Esophagus (tissue), 2 donors: Measurements from ENCODE around the gene FZD10. TPM values are rescaled to one million over a fixed set of nuclear protein-coding genes. Genes with fewer than 3 reads are reported as not detected.

Source experiments
- H3K27ac ChIP-seq, 2 donors: one replicate each; pipeline ENCODE4 v1.5.1; 2013; ENCODE audit warnings: low read depth in 2 of 2, mild to moderate bottlenecking in 2 of 2, inconsistent platforms in 1 of 2, low read length in 1 of 2, moderate library complexity in 1 of 2
- H3K27me3 ChIP-seq, 2 donors: one replicate each; pipeline ENCODE4 v1.6.1; 2013; ENCODE audit warnings: low read length in 2 of 2, control low read depth in 1 of 2, mild to moderate bottlenecking in 1 of 2; ENCODE audit not compliant: insufficient read depth in 2 of 2, control insufficient read depth in 1 of 2
- H3K36me3 ChIP-seq, 2 donors: one replicate each; pipeline ENCODE4 v1.6.1; 2013; ENCODE audit warnings: low read length in 1 of 2; ENCODE audit not compliant: control insufficient read depth in 2 of 2, insufficient read depth in 2 of 2
- H3K4me1 ChIP-seq, 2 donors: one replicate each; pipeline ENCODE4 v1.6.1; 2013; ENCODE audit warnings: low read length in 1 of 2; ENCODE audit not compliant: control insufficient read depth in 2 of 2, insufficient read depth in 2 of 2
- H3K4me3 ChIP-seq, 2 donors: one replicate each; pipeline ENCODE4 v1.5.1; 2013; ENCODE audit warnings: low read length in 2 of 2, mild to moderate bottlenecking in 2 of 2, low read depth in 1 of 2, moderate library complexity in 1 of 2
- H3K9me3 ChIP-seq, 2 donors: one replicate each; pipeline ENCODE4 v1.6.1; 2013; ENCODE audit warnings: mild to moderate bottlenecking in 2 of 2, low read depth in 1 of 2, low read length in 1 of 2, moderate library complexity in 1 of 2; ENCODE audit not compliant: control insufficient read depth in 2 of 2, insufficient read depth in 1 of 2
- WGBS, 2 donors: extraction: QIAGEN DNeasy Blood & Tissue Kit; methylation state at CpG; one replicate each; pipeline ENCODE4 v1.1.7; 2013; 5-methylcytosine and 5-hydroxymethylcytosine counted together
- polyA plus RNA-seq, 2 donors: library from polyadenylated mRNA; stranded (reverse); fragments of 200-250 nt; gene quantifications; one replicate each; pipeline ENCODE4 v1.2.3, GENCODE V29; 2013
- donor health status: healthy with polysubstance abuse.
- donor health status: Bipolar disorder and iron deficiency.

Gene FZD10, protein sequence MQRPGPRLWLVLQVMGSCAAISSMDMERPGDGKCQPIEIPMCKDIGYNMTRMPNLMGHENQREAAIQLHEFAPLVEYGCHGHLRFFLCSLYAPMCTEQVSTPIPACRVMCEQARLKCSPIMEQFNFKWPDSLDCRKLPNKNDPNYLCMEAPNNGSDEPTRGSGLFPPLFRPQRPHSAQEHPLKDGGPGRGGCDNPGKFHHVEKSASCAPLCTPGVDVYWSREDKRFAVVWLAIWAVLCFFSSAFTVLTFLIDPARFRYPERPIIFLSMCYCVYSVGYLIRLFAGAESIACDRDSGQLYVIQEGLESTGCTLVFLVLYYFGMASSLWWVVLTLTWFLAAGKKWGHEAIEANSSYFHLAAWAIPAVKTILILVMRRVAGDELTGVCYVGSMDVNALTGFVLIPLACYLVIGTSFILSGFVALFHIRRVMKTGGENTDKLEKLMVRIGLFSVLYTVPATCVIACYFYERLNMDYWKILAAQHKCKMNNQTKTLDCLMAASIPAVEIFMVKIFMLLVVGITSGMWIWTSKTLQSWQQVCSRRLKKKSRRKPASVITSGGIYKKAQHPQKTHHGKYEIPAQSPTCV
- 10 to 100 TPM in 1 of 2 donors, 1 to 10 TPM in 1; 7.2 to 18.7 TPM for polyA plus RNA-seq

DNA sequence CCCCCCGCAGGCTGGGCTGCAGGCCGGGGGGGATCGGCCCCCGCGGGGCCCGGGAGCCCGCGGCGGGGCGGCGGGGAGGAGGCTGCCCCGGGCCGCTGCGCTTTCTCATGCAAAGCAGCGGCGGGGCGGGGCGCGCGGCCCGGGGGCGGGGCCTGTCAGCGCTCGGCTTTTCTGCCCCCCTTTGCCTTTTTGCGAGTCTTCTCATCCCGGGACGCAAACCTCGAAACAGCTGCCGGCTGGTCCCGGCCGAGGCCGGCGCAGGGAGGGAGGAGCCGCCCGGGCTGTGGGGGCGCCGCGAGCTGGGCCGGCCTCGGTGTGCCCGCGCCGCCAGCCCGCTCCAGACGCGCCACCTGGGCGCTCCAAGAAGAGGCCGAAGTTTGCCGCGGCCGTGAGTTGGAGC is at the start of gene FZD10:
Gene FZD10, plus strand, starts transcription at position 198 of the 400 bp plus-strand sequence. CDS start 479 bp downstream, outside the sequence.
- Histone ChIP-seq H3K4me1 (peaks cover 5 to 19% of the 10 kb centered on the region in 2 donors), H3K36me3 (peaks cover 0 to 5% of the 10 kb centered on the region in 2 donors), H3K27me3 (no peaks in the 10 kb centered on the region), H3K4me3 (peak within 1 kb of the TSS; percentile 60 to 72), H3K9me3 (peaks cover 0 to 6% of the 10 kb centered on the region in 2 donors), H3K27ac (peak within 1 kb of the TSS; percentile 67 to 71)
- 0 to 2% methylated on average over 5 to 51 of the region's 51 CpGs for WGBS, 2 donors

DNA sequence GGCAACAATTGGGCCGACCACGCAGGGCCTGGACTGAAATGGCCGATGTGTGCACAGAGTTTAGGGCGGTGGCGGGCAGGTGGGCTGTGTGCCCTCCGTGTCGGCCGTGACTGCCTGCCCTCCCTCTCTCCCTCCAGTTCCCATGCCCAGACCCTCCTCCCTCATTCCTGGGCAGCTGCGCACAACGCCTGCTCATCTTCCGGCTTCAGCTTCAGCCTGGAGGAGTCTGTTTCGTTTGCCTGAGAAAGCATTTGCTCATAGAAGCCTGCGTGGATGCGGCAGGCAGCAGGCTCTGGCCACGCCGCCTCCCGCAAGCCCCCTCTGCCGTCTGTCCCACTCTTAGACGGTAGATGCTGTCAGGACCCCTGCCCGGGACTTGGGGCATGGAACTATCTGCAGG is 47.3 kb upstream of the FZD10 start:
- Histone ChIP-seq H3K4me3 (no peak overlapping the region), H3K36me3 (no peaks in the 10 kb centered on the region), H3K27ac (no peak overlapping the region), H3K27me3 (no peaks in the 10 kb centered on the region), H3K4me1 (peaks cover 3 to 13% of the 10 kb centered on the region in 2 donors), H3K9me3 (peaks cover 0 to 1% of the 10 kb centered on the region in 2 donors)
- WGBS, 2 donors = 86 to 89% methylated on average over 20 of the region's 20 CpGs

DNA sequence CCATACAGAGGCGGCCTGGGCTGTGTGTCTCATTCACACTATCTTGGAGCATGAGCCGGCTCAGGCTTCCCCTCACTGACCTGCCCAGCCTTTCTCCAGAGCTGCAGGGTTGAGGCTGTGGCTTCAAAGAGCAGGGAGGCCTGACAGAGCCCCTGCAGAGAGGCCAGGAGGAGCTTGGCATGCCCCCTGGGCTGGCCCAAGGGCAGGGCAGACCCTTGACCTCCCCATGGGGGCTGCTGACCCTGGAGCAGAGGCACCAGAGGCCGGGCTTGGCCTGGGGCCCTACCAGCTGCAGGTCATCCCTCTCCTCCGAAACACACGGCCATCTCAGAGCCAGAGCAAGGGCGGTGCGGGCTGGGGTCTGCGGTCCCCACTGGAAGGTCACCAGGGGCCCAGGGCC is 46.6 kb upstream of the FZD10 start:
- Histone ChIP-seq H3K27ac (no peak overlapping the region), H3K4me1 (peaks cover 3 to 16% of the 10 kb centered on the region in 2 donors), H3K27me3 (no peaks in the 10 kb centered on the region), H3K4me3 (no peak overlapping the region), H3K9me3 (peaks cover 0 to 4% of the 10 kb centered on the region in 2 donors), H3K36me3 (no peaks in the 10 kb centered on the region)
- WGBS, 2 donors = 91 to 94% methylated on average over 8 of the region's 8 CpGs

DNA sequence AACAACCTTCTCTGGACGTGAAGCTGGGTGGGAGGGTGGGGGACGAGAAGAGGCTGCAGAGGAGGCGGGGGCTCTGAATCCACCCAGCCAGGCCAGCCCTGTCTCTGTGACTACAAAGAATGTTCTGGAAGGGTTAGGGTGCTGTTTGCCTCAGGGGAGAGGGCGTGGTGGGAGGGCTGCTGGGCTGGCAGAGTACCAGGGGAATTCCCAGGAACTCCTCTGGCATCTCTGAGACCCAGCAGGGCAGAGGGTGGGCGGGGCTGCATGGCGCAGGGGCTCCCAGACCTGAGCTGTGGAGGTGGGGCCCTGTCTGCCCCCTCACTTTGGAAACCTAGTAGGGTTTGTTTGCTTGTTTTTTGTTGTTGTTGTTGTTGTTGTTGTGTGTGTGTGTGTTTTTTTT is 45.5 kb upstream of the FZD10 start:
- Histone ChIP-seq H3K4me1 (peaks cover 3 to 16% of the 10 kb centered on the region in 2 donors), H3K27ac (no peak overlapping the region), H3K27me3 (no peaks in the 10 kb centered on the region), H3K36me3 (no peaks in the 10 kb centered on the region), H3K4me3 (no peak overlapping the region), H3K9me3 (peaks cover 0 to 4% of the 10 kb centered on the region in 2 donors)
- 53 to 58% methylated on average over 6 of the region's 6 CpGs for WGBS, 2 donors

DNA sequence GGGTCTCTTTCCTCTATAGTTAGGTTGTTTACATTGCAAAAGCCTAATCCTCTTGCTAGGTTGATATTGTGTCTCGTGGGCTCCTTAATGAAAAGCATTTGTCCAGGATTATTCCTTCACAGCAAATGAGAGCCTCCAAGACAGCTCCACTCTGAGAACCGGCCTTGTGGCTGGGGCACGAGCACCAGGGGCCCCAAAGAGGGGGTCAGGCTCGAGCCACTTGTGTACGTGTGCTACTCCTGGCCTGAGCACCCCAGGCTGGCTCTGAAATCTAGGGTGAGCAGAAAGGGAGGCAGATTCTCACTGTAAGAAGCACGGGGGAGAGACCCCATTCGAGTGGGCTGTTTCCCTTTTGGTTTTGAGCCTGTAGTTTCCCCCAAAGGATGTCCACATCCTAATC is 45.0 kb upstream of the FZD10 start:
- 47 to 63% methylated on average over 7 of the region's 7 CpGs for WGBS, 2 donors
- Histone ChIP-seq H3K9me3 (peaks cover 0 to 4% of the 10 kb centered on the region in 2 donors), H3K4me1 (peaks cover 3 to 16% of the 10 kb centered on the region in 2 donors), H3K27me3 (no peaks in the 10 kb centered on the region), H3K27ac (no peak overlapping the region), H3K4me3 (no peak overlapping the region), H3K36me3 (no peaks in the 10 kb centered on the region)

DNA sequence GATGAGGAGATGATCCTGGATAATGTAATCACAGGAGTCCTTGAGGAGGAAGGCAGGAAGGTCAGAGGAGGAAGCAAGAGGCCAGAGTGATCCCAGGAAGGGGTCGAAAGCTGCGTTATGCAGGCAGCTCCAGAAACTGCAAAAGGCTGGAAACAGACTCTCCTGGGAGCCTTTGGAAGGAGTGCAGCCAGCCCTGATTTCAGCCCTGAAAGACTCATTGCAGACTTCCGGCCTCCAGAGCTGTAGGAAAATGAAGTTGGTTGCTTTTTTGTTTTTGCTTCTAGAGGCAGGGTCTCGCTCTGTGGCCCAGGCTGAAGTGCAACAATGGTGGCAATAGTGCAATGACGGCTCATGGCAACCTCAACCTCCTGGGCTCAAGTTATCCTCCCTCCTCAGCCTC is 44.6 kb upstream of the FZD10 start:
- H3K4me1 ChIP-seq = peaks cover 3 to 16% of the 10 kb centered on the region in 2 donors
- no peak overlapping the region for H3K4me3 ChIP-seq
- no peaks in the 10 kb centered on the region for H3K27me3 ChIP-seq
- WGBS, 2 donors = 58 to 73% methylated on average over 5 of the region's 5 CpGs
- H3K36me3 ChIP-seq = no peaks in the 10 kb centered on the region
- peaks cover 0 to 4% of the 10 kb centered on the region in 2 donors for H3K9me3 ChIP-seq
- H3K27ac ChIP-seq = no peak overlapping the region

DNA sequence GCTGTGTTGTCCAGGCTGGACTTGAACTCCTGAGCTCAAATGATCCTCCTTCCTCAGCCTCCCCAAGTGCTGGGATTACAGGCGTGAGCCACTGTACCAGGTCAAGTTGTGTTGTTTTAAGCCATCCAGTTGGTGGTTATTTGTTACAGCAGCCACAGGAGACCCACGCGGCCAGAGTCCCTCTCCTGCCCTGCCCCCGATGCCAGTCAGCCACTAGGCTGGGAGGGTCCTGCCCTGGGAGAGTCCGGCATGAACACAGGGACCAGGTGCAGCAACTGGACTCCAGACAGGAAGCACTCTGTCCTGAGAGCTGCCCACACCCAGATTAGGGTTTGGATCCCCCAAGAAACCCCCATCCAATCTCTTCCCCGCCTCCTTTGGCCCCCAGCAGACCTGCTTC is 44.1 kb upstream of the FZD10 start:
- peaks cover 3 to 16% of the 10 kb centered on the region in 2 donors for H3K4me1 ChIP-seq
- no peaks in the 10 kb centered on the region for H3K36me3 ChIP-seq
- H3K9me3 ChIP-seq = peaks cover 0 to 4% of the 10 kb centered on the region in 2 donors
- H3K27ac ChIP-seq = peak overlapping the region in 1 of 2 donors; percentile 14
- H3K27me3 ChIP-seq = no peaks in the 10 kb centered on the region
- no peak overlapping the region for H3K4me3 ChIP-seq
- 83% methylated on average over 6 of the region's 6 CpGs for WGBS, 2 donors

DNA sequence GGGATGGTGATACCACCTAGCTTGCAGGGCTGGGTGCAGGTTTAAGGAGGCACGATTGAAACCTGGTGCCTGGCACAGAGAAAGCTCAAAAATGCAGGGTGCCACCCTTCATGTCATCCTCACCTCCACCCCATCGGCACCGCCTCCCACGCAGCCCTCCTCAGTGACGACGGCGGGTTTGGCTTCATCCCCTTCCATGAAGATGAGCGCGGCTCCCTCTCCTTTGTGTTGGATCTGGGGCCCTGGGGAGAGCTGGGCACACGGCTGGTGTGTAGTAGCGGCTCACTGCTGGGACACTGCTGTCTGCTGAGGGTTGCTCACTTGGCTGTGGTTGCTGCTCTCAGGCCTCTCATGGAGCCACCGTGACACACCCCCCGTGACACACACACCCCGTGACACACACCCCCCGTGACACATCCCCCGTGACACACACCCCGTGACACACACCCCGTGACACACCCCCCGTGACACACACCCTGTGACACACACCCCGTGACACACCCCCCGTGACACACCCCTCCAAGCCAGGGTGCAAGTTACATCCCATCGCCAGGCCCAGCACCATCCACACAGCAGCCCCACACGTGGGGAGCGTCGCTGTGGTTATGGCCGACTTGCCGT is 42.9 kb upstream of the FZD10 start:
- Histone ChIP-seq H3K27ac (peak overlapping the region in 1 of 2 donors; percentile 71), H3K27me3 (no peaks in the 10 kb centered on the region), H3K4me1 (peaks cover 3 to 16% of the 10 kb centered on the region in 2 donors), H3K9me3 (peaks cover 0 to 4% of the 10 kb centered on the region in 2 donors), H3K4me3 (peak overlapping the region in 1 of 2 donors; percentile 9), H3K36me3 (no peaks in the 10 kb centered on the region)
- WGBS, 2 donors = 65 to 71% methylated on average over 27 of the region's 27 CpGs

DNA sequence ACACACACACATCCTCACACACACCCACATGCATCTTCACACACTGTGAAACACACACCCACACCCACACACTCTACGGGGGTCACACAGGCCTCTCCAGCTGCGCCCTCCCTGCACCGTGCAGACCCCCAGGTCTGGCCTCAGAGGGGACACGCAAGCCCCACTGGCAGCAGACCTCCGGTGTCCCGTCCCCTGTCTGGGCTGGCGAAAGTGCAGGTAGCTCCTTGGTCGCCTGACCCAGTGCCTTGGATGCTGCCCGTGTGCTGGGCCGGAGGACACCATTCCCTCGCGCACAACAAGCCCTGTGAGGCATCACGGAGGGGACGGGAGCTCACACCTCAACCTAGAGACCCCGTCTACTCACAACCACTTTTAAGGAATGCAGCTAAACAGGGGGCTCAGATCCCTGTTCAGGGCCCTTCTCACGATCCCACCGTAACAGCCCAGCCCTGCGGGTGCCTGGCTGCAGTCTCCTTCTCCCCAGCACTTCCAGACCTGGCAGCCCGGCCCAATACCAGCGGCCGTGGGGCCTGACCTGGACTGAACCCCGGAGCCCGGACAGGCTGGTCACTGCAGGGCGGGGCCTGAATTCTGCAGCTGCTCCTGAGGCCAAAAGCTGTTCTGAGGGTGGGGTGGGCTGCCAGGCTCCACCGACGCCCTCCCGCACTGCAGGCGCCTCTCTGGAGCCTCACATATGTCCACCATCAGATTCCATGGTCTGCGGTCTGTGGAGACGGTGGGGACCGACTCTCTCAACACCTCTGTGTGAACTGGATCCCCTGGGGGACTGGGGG is 42.1 kb upstream of the FZD10 start:
- Histone ChIP-seq H3K4me1 (peaks cover 3 to 16% of the 10 kb centered on the region in 2 donors), H3K27me3 (no peaks in the 10 kb centered on the region), H3K36me3 (no peaks in the 10 kb centered on the region), H3K9me3 (peaks cover 0 to 4% of the 10 kb centered on the region in 2 donors), H3K27ac (peak overlapping the region in 1 of 2 donors; percentile 53), H3K4me3 (no peak overlapping the region)
- 84 to 85% methylated on average over 31 of the region's 31 CpGs for WGBS, 2 donors
